Thyroid gland (tissue), 4 donors: ENCODE data around the gene MLH1.
"Not testable (repeated sequence)": the region's sequence is repeated elsewhere in the genome, so short reads cannot be mapped to it uniquely, and the experiment has no call there.

Experiments
- POLR2A ChIP-seq, 2 donors: fragments of 450-650 bp; IDR thresholded peaks; one replicate each; pipeline ENCODE4 v1.6.1; 2017; ENCODE audit warnings: antibody characterized with exemption in 2 of 2, mild to moderate bottlenecking in 2 of 2, moderate library complexity in 1 of 2
- TF ChIP-seq, protein P1 (sequence below), 6 experiments: fragments of 200-600 bp in 3 of 6; fragments of 450-650 bp in 3 of 6; sonication (generic) in 3 of 6; IDR thresholded peaks; one replicate each; pipeline ENCODE4 v1.5.1; 2016 to 2019; ENCODE audit warnings: antibody characterized with exemption in 6 of 6, mild to moderate bottlenecking in 2 of 6, inconsistent platforms in 1 of 6, moderate library complexity in 1 of 6

GRCh38 chr3:36963008-36963407, 30.3 kb upstream of the MLH1 start:
- TF ChIP-seq, protein P1, sequence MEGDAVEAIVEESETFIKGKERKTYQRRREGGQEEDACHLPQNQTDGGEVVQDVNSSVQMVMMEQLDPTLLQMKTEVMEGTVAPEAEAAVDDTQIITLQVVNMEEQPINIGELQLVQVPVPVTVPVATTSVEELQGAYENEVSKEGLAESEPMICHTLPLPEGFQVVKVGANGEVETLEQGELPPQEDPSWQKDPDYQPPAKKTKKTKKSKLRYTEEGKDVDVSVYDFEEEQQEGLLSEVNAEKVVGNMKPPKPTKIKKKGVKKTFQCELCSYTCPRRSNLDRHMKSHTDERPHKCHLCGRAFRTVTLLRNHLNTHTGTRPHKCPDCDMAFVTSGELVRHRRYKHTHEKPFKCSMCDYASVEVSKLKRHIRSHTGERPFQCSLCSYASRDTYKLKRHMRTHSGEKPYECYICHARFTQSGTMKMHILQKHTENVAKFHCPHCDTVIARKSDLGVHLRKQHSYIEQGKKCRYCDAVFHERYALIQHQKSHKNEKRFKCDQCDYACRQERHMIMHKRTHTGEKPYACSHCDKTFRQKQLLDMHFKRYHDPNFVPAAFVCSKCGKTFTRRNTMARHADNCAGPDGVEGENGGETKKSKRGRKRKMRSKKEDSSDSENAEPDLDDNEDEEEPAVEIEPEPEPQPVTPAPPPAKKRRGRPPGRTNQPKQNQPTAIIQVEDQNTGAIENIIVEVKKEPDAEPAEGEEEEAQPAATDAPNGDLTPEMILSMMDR (IDR thresholded peaks at IDR 0.05): not testable (repeated sequence)
- TF ChIP-seq POLR2A (IDR thresholded peaks at IDR 0.05): not testable (repeated sequence)
